PC-9 (cell line): ENCODE results near the gene BCL2L13. TPM values are rescaled to one million over a fixed set of nuclear protein-coding genes. Genes with fewer than 3 reads are reported as not detected.

ENCODE experiments used
- BruUV-seq: library from RNA; stranded (reverse); fragments of 400-500 nt; replicated peaks from 2 replicates; lab custom pipeline; 2021; lab: Mats Ljungman, UMichigan
- CTCF ChIA-PET: fragments of 300-600 bp; sonication (Branson Sonifier 250); formaldehyde crosslinking; loops from one replicate; lab custom pipeline; 2022; ENCODE audit warnings: antibody characterized with exemption; lab: Charles Lee
- POLR2A ChIA-PET: fragments of 300-600 bp; sonication (Branson Sonifier 250); formaldehyde crosslinking; loops from one replicate; lab custom pipeline; 2022; ENCODE audit warnings: antibody characterized with exemption; ENCODE audit not compliant: unreplicated experiment; lab: Charles Lee
- DNase-seq, 2 experiments: peaks; one replicate each; pipeline versions ENCODE4 v3.0.0 to v3.0.0-alpha.2; 2015 to 2022; ENCODE audit warnings: mixed read lengths in 1 of 2
- H2AFZ ChIP-seq: fragments of 200-600 bp; sonication (generic); 2 replicates; pipeline ENCODE4 v1.8.1; 2017; ENCODE audit warnings: antibody characterized with exemption
- H3F3A ChIP-seq: fragments of 200-600 bp; sonication (generic); 2 replicates; pipeline ENCODE4 v1.8.1; 2017; ENCODE audit warnings: antibody characterized with exemption, mild to moderate bottlenecking, low read depth; ENCODE audit not compliant: insufficient read depth
- H3K27ac ChIP-seq: fragments of 200-600 bp; sonication (generic); 2 replicates; pipeline ENCODE4 v1.6.1; 2016; ENCODE audit warnings: mixed run types
- H3K27me3 ChIP-seq: fragments of 200-600 bp; sonication (generic); 2 replicates; pipeline ENCODE4 v1.6.1; 2016; ENCODE audit warnings: low read depth, mixed run types; ENCODE audit not compliant: insufficient read depth
- H3K36me3 ChIP-seq: fragments of 200-600 bp; sonication (generic); 2 replicates; pipeline ENCODE4 v1.6.1; 2016; ENCODE audit warnings: low read depth, mixed run types
- H3K4me1 ChIP-seq: fragments of 200-600 bp; sonication (generic); replicated peaks from 2 replicates; pipeline ENCODE4 v1.6.1; 2016; ENCODE audit warnings: mixed run types; ENCODE audit not compliant: insufficient read depth
- H3K4me2 ChIP-seq: fragments of 200-600 bp; sonication (generic); 2 replicates; pipeline ENCODE4 v1.6.1; 2017; ENCODE audit warnings: mixed run types
- H3K4me3 ChIP-seq: fragments of 200-600 bp; sonication (generic); 2 replicates; pipeline ENCODE4 v1.6.1; 2016; ENCODE audit warnings: mixed run types
- H3K79me2 ChIP-seq: fragments of 200-600 bp; sonication (generic); 2 replicates; pipeline ENCODE4 v1.6.1; 2017; ENCODE audit warnings: low read depth, mixed run types
- H3K9me2 ChIP-seq: fragments of 200-600 bp; sonication (generic); 2 replicates; pipeline ENCODE4 v1.8.1; 2017; ENCODE audit warnings: mild to moderate bottlenecking; ENCODE audit not compliant: insufficient read depth
- H3K9me3 ChIP-seq: fragments of 200-600 bp; sonication (generic); 2 replicates; pipeline ENCODE4 v1.8.1; 2016; ENCODE audit warnings: low read depth; ENCODE audit not compliant: insufficient read depth
- H4K20me1 ChIP-seq: fragments of 200-600 bp; sonication (generic); 2 replicates; pipeline ENCODE4 v1.8.1; 2017; ENCODE audit not compliant: insufficient read depth
- CTCF ChIP-seq: fragments of 200-600 bp; sonication (generic); conservative IDR thresholded peaks from 2 replicates; pipeline ENCODE4 v1.6.1; 2017; ENCODE audit warnings: mixed run types, antibody characterized with exemption, mild to moderate bottlenecking, moderate library complexity
- EZH2 ChIP-seq: fragments of 200-600 bp; sonication (generic); IDR thresholded peaks from 2 replicates; pipeline ENCODE4 v1.8.0; 2017; ENCODE audit warnings: antibody characterized with exemption, low read depth
- intact Hi-C: fragments of 100-400 bp; cut with micrococcal nuclease; formaldehyde crosslinking; loops from one replicate; pipeline ENCODE4 v1.10.0; 2022; ENCODE audit not compliant: unreplicated experiment
- total RNA-seq: library from RNA; stranded (reverse); gene quantifications from 2 replicates; pipeline ENCODE4 v1.2.3, GENCODE V29; 2021

BCL2L13 gene
- total RNA-seq, 1 experiment from 2014 or later = 43.1 TPM

GRCh38 chr22:17597217-17597616 lies 41.3 kb upstream of the BCL2L13 start:
- BruUV-seq = no TSS peak
- Histone ChIP-seq H3K9me3 (no peaks in the 10 kb centered on the region), H3K79me2 (no peaks in the 10 kb centered on the region), H3K4me3 (no peak overlapping the region), H3K4me1 (no peaks in the 10 kb centered on the region), H3K36me3 (no peaks in the 10 kb centered on the region), H3F3A (no peaks in the 10 kb centered on the region), H3K27me3 (no peaks in the 10 kb centered on the region), H3K4me2 (no peak overlapping the region), H4K20me1 (no peaks in the 10 kb centered on the region), H2AFZ (no peak overlapping the region), H3K27ac (no peak overlapping the region), H3K9me2 (no peaks in the 10 kb centered on the region)
- TF ChIP-seq EZH2 = no peak
- no peak for TF ChIP-seq CTCF
- ChIA-PET CTCF (no interaction called here), POLR2A (no interaction called here)
- DNase-seq = no peak
- intact Hi-C loops = no loop called here

GRCh38 chr22:17598318-17598717 lies 40.2 kb upstream of the BCL2L13 start:
- BruUV-seq = no TSS peak
- DNase-seq = no peak
- Histone ChIP-seq H3K9me3 (no peaks in the 10 kb centered on the region), H3K4me1 (no peaks in the 10 kb centered on the region), H3K36me3 (no peaks in the 10 kb centered on the region), H3K27me3 (no peaks in the 10 kb centered on the region), H3K27ac (no peak overlapping the region), H3K4me2 (no peak overlapping the region), H3K79me2 (no peaks in the 10 kb centered on the region), H2AFZ (no peak overlapping the region), H3K4me3 (no peak overlapping the region), H3K9me2 (no peaks in the 10 kb centered on the region), H3F3A (no peaks in the 10 kb centered on the region), H4K20me1 (no peaks in the 10 kb centered on the region)
- intact Hi-C loops = no loop called here
- ChIA-PET CTCF (no interaction called here), POLR2A (no interaction called here)
- no peak for TF ChIP-seq CTCF
- TF ChIP-seq EZH2 = no peak

GRCh38 chr22:17601031-17601430 lies 37.5 kb upstream of the BCL2L13 start:
- intact Hi-C loops = no loop called here
- Histone ChIP-seq H3K79me2 (no peaks in the 10 kb centered on the region), H3K4me2 (no peak overlapping the region), H3K27me3 (no peaks in the 10 kb centered on the region), H3K9me3 (no peaks in the 10 kb centered on the region), H3K9me2 (no peaks in the 10 kb centered on the region), H2AFZ (no peak overlapping the region), H4K20me1 (no peaks in the 10 kb centered on the region), H3K4me3 (no peak overlapping the region), H3K4me1 (no peaks in the 10 kb centered on the region), H3K27ac (no peak overlapping the region), H3F3A (no peaks in the 10 kb centered on the region), H3K36me3 (no peaks in the 10 kb centered on the region)
- DNase-seq = no peak
- ChIA-PET POLR2A (interaction anchor here (0.7 kb wide), 1 partner anchor 43 kb away, joined by 8 read pairs; no protein-coding TSS in a partner anchor), CTCF (no interaction called here)
- TF ChIP-seq CTCF (no peak), EZH2 (no peak)
- BruUV-seq = no TSS peak
